Fibroblast of lung (primary cell): Measurements from ENCODE around the gene PEX10. TPM values are rescaled to one million over a fixed set of nuclear protein-coding genes. Genes with fewer than 3 reads are reported as not detected.

ENCODE experiments used
- DNase-seq, 2 donors: peaks; one replicate each; pipeline versions ENCODE4 v3.0.0 to v3.0.0-alpha.2; 2010; ENCODE audit warnings: low read depth in 2 of 2
- H2AFZ ChIP-seq: 2 replicates; pipeline ENCODE4 v1.5.1; 2012; ENCODE audit warnings: low read length, control low read depth, inconsistent platforms
- H3K27ac ChIP-seq: 2 replicates; pipeline ENCODE4 v1.5.1; 2011; ENCODE audit warnings: low read length, control low read depth; ENCODE audit not compliant: insufficient read depth
- H3K27me3 ChIP-seq: 2 replicates; pipeline ENCODE4 v1.5.1; 2011; ENCODE audit warnings: mild to moderate bottlenecking, low read length; ENCODE audit not compliant: control insufficient read depth, insufficient read depth
- H3K36me3 ChIP-seq: 2 replicates; pipeline ENCODE4 v1.5.1; 2011; ENCODE audit warnings: low read length; ENCODE audit not compliant: control insufficient read depth, insufficient read depth
- H3K4me1 ChIP-seq: 2 replicates; pipeline ENCODE4 v1.5.1; 2011; ENCODE audit warnings: low read length; ENCODE audit not compliant: control insufficient read depth, insufficient read depth; ENCODE audit errors: extremely low read depth
- H3K4me2 ChIP-seq: 2 replicates; pipeline ENCODE4 v1.5.1; 2011; ENCODE audit warnings: low read length, control low read depth; ENCODE audit not compliant: insufficient read depth; ENCODE audit errors: extremely low read depth
- H3K4me3 ChIP-seq, 4 experiments: fragments of 200-600 bp in 1 of 4; sonication (generic) in 1 of 4; replicated peaks in 1 of 4; 2 replicates each; pipeline ENCODE4 v1.5.1; 2011 to 2016; ENCODE audit warnings: low read length in 4 of 4, low read depth in 3 of 4, mild to moderate bottlenecking in 3 of 4, control low read depth in 2 of 4, inconsistent platforms in 1 of 4, mixed read lengths in 1 of 4; ENCODE audit not compliant: insufficient read depth in 1 of 4; ENCODE audit errors: control extremely low read depth in 1 of 4
- H3K79me2 ChIP-seq: 2 replicates; pipeline ENCODE4 v1.5.1; 2012; ENCODE audit warnings: mild to moderate bottlenecking, low read length, inconsistent platforms; ENCODE audit not compliant: control insufficient read depth, insufficient read depth
- H3K9ac ChIP-seq: 2 replicates; pipeline ENCODE4 v1.5.1; 2011; ENCODE audit warnings: mild to moderate bottlenecking, low read length, control low read depth; ENCODE audit not compliant: insufficient read depth
- H3K9me3 ChIP-seq: 2 replicates; pipeline ENCODE4 v1.5.1; 2012; ENCODE audit warnings: low read depth, low read length; ENCODE audit not compliant: control insufficient read depth, insufficient read depth
- H4K20me1 ChIP-seq: 2 replicates; pipeline ENCODE4 v1.5.1; 2011; ENCODE audit warnings: low read length; ENCODE audit not compliant: control insufficient read depth, insufficient read depth; ENCODE audit errors: extremely low read depth
- EZH2 ChIP-seq: IDR thresholded peaks from 2 replicates; pipeline ENCODE4 v1.5.1; 2012; ENCODE audit warnings: low read length, control low read depth, mild to moderate bottlenecking; ENCODE audit errors: missing control alignments
- polyA plus RNA-seq, 2 donors: library from polyadenylated mRNA; depleted of rRNA in 1 of 2; stranded (reverse) in 1 of 2; unstranded in 1 of 2; fragments of >200 nt; gene quantifications; 2 replicates each; pipeline ENCODE4 v1.2.1, GENCODE V29; 2011 to 2012; ENCODE audit warnings: missing spikeins in 1 of 2
- total RNA-seq: library from RNA; depleted of rRNA; stranded (reverse); fragments of >200 nt; gene quantifications from 2 replicates; pipeline ENCODE4 v1.2.1, GENCODE V29; 2014
- TF ChIP-seq, protein P1 (sequence below), 2 donors: IDR thresholded peaks in 1 of 2; conservative IDR thresholded peaks in 1 of 2; 1 replicate in 1 of 2; 2 replicates in 1 of 2; pipeline ENCODE4 v1.5.1; 2011 to 2012; ENCODE audit warnings: low read length in 2 of 2, control low read depth in 1 of 2, inconsistent platforms in 1 of 2, low read depth in 1 of 2, mild to moderate bottlenecking in 1 of 2

The PEX10 gene
- total and polyA plus RNA-seq, 2 donors (not counting 1 experiment from before 2014, with no cell fraction given), result 15.4 to 33.4 TPM

GRCh38 chr1:2388004-2388913 lies 24.1 kb downstream of the PEX10 start:
- H3K4me1 ChIP-seq, result peaks cover 10% of the 10 kb centered on the region
- H3K27me3 ChIP-seq, result no peaks in the 10 kb centered on the region
- no peak overlapping the region for H3K9ac ChIP-seq
- no peaks in the 10 kb centered on the region for H4K20me1 ChIP-seq
- no peaks in the 10 kb centered on the region for H3K9me3 ChIP-seq
- TF ChIP-seq, protein P1, sequence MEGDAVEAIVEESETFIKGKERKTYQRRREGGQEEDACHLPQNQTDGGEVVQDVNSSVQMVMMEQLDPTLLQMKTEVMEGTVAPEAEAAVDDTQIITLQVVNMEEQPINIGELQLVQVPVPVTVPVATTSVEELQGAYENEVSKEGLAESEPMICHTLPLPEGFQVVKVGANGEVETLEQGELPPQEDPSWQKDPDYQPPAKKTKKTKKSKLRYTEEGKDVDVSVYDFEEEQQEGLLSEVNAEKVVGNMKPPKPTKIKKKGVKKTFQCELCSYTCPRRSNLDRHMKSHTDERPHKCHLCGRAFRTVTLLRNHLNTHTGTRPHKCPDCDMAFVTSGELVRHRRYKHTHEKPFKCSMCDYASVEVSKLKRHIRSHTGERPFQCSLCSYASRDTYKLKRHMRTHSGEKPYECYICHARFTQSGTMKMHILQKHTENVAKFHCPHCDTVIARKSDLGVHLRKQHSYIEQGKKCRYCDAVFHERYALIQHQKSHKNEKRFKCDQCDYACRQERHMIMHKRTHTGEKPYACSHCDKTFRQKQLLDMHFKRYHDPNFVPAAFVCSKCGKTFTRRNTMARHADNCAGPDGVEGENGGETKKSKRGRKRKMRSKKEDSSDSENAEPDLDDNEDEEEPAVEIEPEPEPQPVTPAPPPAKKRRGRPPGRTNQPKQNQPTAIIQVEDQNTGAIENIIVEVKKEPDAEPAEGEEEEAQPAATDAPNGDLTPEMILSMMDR (conservative IDR thresholded peaks at IDR 0.05 in 1 of 2, IDR thresholded peaks at IDR 0.05 in 1 of 2; ENCODE audit: low read depth in 1 of 2, low read length in 2 of 2), result no peak
- TF ChIP-seq EZH2, result no peak
- no peak overlapping the region for H3K4me2 ChIP-seq
- H3K79me2 ChIP-seq, result peaks cover 22% of the 10 kb centered on the region
- H3K27ac ChIP-seq, result no peak overlapping the region
- H2AFZ ChIP-seq, result no peak overlapping the region
- H3K36me3 ChIP-seq, result no peaks in the 10 kb centered on the region
- no peak for DNase-seq
- no peak overlapping the region for H3K4me3 ChIP-seq

GRCh38 chr1:2386636-2387611 lies 25.4 kb downstream of the PEX10 start:
- TF ChIP-seq EZH2, result no peak
- TF ChIP-seq, protein P1 (conservative IDR thresholded peaks at IDR 0.05 in 1 of 2, IDR thresholded peaks at IDR 0.05 in 1 of 2; ENCODE audit: low read depth in 1 of 2, low read length in 2 of 2), result no peak
- H3K9me3 ChIP-seq, result no peaks in the 10 kb centered on the region
- no peaks in the 10 kb centered on the region for H4K20me1 ChIP-seq
- peaks cover 9% of the 10 kb centered on the region for H3K79me2 ChIP-seq
- no peak overlapping the region for H3K4me2 ChIP-seq
- no peak overlapping the region for H3K9ac ChIP-seq
- no peaks in the 10 kb centered on the region for H3K27me3 ChIP-seq
- H3K36me3 ChIP-seq, result no peaks in the 10 kb centered on the region
- no peak overlapping the region for H3K27ac ChIP-seq
- H3K4me3 ChIP-seq, result no peak overlapping the region
- no peak overlapping the region for H2AFZ ChIP-seq
- peaks cover 4% of the 10 kb centered on the region for H3K4me1 ChIP-seq
- DNase-seq, result no peak
